WI38 (cell line): Measurements from ENCODE around the gene IGLON5.

Experiments used
- H3K4me3 ChIP-seq: 2 replicates; pipeline ENCODE4 v1.5.1; 2011; ENCODE audit warnings: low read depth, mild to moderate bottlenecking, control low read depth, low read length
- CTCF ChIP-seq: IDR thresholded peaks from 2 replicates; pipeline ENCODE4 v1.5.1; 2012; ENCODE audit warnings: low read depth, mild to moderate bottlenecking, control low read depth, low read length

Gene IGLON5

GRCh38 chr19:51311351-51312257, at the start of gene IGLON5:
Gene IGLON5, plus strand, starts transcription at chr19:51311644. Its CDS starts 204 bp downstream, at chr19:51311848.
- TF ChIP-seq CTCF = no peak

GRCh38 chr19:51263808-51264207, 47.6 kb upstream of the IGLON5 start:
- H3K4me3 ChIP-seq = no peak overlapping the region
- TF ChIP-seq CTCF = no peak

More at GRCh38 chr19:51311351-51312257, at the start of gene IGLON5:
- H3K4me3 ChIP-seq = no peak within 1 kb of the TSS

DNA sequence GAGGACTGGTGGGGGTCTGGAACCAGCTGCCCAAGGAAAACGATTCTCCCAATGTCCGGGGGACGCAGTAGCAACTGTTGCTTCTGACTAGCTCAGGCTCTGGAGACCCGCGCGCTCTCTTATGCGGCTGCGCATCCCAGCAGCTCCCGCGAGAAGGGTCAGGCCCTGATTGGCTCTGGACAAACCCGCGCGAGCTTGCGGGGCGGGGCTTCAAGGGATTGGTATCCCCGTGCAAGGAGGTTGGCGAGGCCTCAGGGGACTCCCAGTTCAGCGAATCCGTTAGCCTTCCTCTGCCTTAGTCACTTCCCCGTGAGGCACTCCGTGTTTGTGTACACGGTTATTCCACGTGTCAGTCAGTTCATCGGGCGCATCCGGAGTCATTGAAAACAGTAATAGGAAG, 40.4 kb upstream of the IGLON5 start:
- no peak overlapping the region for H3K4me3 ChIP-seq
- TF ChIP-seq CTCF = no peak

- TF ChIP-seq CTCF = no peak
- no peak overlapping the region for H3K4me3 ChIP-seq
Observed at GRCh38 chr19:51272183-51272810, 39.1 kb upstream of the IGLON5 start.

GRCh38 chr19:51274049-51274770, 37.2 kb upstream of the IGLON5 start:
- TF ChIP-seq CTCF = no peak
- H3K4me3 ChIP-seq = no peak overlapping the region

DNA sequence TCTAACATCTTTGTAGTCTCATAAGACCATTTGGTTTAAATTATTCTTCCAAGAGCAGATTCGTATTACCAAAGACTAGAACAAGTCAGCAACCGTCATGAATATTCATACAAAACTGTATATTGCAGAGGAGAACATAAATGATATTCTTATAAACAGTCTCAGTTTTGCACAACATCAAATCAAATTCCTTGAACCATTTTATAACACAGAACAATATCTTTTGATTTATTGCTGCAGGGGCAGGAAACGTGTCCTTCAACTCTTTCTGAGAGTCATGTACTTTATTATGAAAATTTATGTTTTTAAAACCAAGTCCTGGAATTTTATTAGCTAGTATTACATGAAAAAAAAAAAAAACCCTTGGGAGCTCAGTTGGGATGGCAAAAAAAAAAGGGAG, 34.3 kb upstream of the IGLON5 start:
- no peak overlapping the region for H3K4me3 ChIP-seq

More for the DNA sequence above, 34.3 kb upstream of the IGLON5 start:
- no peak for TF ChIP-seq CTCF
